ENCODE data around the gene NPAS3. TPM values are rescaled to one million over a fixed set of nuclear protein-coding genes. Genes with fewer than 3 reads are reported as not detected.

Gene NPAS3
- total RNA-seq, 1 experiment from 2014 or later, result 15.6 TPM

DNA sequence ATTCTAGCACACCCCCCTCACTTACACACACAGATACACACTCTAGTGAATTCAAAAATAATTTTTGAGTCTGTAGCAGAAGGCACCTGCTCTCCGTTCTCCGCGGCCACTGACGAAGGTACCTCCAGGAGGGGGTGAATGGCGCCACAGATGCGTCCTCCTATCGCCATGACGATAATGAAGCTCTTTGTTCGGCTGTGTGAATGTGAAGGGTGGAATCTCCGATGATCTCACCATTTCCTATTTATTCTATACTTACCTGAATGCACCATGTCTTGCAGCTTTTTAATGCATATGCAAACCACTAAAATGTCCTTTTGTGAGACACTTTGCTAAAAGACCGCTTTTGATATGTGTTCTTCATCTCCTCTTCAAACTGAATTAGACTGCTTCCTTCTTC is 849.5 kb downstream of the NPAS3 start:
- peaks cover 15% of the 10 kb centered on the region for H3K4me1 ChIP-seq (ENCODE audit: insufficient read depth, low read length, poor library complexity, severe bottlenecking)
- intact Hi-C loops (cut with micrococcal nuclease; ENCODE audit: unreplicated experiment), result no loop called here
- ChIA-PET POLR2A (ENCODE audit: low non-redundant PET) (no interaction called here), CTCF (no interaction called here)
- DNase-seq (ENCODE audit: low spot score), result no peak
- BruUV-seq (replicated peaks), result no TSS peak
- no peaks in the 10 kb centered on the region for H3K9me3 ChIP-seq (ENCODE audit: low read depth, low read length, poor library complexity, severe bottlenecking)
- no peak overlapping the region for H3K4me3 ChIP-seq (ENCODE audit: low read depth, low read length, poor library complexity, severe bottlenecking)
- H3K27me3 ChIP-seq (replicated peaks; ENCODE audit: insufficient read depth, low read depth, low read length, poor library complexity), result no peaks in the 10 kb centered on the region
- H3K36me3 ChIP-seq (ENCODE audit: insufficient read depth, low read length, poor library complexity, severe bottlenecking), result no peaks in the 10 kb centered on the region
- no peak overlapping the region for H3K27ac ChIP-seq (ENCODE audit: low read depth, low read length, poor library complexity, severe bottlenecking)
- no peak for TF ChIP-seq EZH2 (IDR thresholded peaks at IDR 0.05; ENCODE audit: borderline replicate concordance, low read depth, low read length, poor library complexity, severe bottlenecking)
- TF ChIP-seq, protein P1, sequence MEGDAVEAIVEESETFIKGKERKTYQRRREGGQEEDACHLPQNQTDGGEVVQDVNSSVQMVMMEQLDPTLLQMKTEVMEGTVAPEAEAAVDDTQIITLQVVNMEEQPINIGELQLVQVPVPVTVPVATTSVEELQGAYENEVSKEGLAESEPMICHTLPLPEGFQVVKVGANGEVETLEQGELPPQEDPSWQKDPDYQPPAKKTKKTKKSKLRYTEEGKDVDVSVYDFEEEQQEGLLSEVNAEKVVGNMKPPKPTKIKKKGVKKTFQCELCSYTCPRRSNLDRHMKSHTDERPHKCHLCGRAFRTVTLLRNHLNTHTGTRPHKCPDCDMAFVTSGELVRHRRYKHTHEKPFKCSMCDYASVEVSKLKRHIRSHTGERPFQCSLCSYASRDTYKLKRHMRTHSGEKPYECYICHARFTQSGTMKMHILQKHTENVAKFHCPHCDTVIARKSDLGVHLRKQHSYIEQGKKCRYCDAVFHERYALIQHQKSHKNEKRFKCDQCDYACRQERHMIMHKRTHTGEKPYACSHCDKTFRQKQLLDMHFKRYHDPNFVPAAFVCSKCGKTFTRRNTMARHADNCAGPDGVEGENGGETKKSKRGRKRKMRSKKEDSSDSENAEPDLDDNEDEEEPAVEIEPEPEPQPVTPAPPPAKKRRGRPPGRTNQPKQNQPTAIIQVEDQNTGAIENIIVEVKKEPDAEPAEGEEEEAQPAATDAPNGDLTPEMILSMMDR (conservative IDR thresholded peaks at IDR 0.05; ENCODE audit: low read depth, low read length), result no peak

DNA sequence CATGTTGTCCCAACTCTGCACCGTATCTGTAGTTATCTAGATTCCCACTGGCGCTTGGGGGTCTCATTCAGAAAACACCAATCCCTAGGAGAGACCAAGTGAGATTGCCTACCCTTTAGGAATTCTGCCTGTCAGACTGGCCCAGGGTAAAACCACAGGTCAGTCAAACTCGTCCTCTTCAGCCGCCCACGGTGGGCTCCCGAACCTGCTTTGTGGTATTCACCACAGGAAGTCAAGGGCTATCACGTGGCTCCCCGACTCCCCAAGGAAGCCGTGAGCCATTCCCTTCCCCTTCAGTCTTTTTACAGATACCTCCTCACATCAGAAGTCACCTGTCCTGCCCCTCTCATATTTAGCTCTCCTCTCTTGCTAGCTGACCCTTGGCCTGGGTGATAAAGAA is 852.3 kb downstream of the NPAS3 start:
- H3K27me3 ChIP-seq (replicated peaks; ENCODE audit: insufficient read depth, low read depth, low read length, poor library complexity), result no peaks in the 10 kb centered on the region
- no TSS peak for BruUV-seq (replicated peaks)
- intact Hi-C loops (cut with micrococcal nuclease; ENCODE audit: unreplicated experiment), result loop anchor here (5.0 kb wide), 2 partner anchors 314 to 1079 kb away; no protein-coding TSS in a partner anchor
- H3K4me3 ChIP-seq (ENCODE audit: low read depth, low read length, poor library complexity, severe bottlenecking), result no peak overlapping the region
- TF ChIP-seq EZH2 (IDR thresholded peaks at IDR 0.05; ENCODE audit: borderline replicate concordance, low read depth, low read length, poor library complexity, severe bottlenecking), result no peak
- TF ChIP-seq, protein P1 (conservative IDR thresholded peaks at IDR 0.05; ENCODE audit: low read depth, low read length), result no peak
- POLR2A ChIA-PET (ENCODE audit: low non-redundant PET), result no interaction called here
- no peak for DNase-seq (ENCODE audit: low spot score)
- H3K9me3 ChIP-seq (ENCODE audit: low read depth, low read length, poor library complexity, severe bottlenecking), result no peaks in the 10 kb centered on the region
- peaks cover 18% of the 10 kb centered on the region for H3K4me1 ChIP-seq (ENCODE audit: insufficient read depth, low read length, poor library complexity, severe bottlenecking)
- CTCF ChIA-PET, result interaction anchor here (0.6 kb wide), 1 partner anchor 1082 kb away, joined by 3 read pairs; no protein-coding TSS in a partner anchor
- H3K27ac ChIP-seq (ENCODE audit: low read depth, low read length, poor library complexity, severe bottlenecking), result no peak overlapping the region
- no peaks in the 10 kb centered on the region for H3K36me3 ChIP-seq (ENCODE audit: insufficient read depth, low read length, poor library complexity, severe bottlenecking)

DNA sequence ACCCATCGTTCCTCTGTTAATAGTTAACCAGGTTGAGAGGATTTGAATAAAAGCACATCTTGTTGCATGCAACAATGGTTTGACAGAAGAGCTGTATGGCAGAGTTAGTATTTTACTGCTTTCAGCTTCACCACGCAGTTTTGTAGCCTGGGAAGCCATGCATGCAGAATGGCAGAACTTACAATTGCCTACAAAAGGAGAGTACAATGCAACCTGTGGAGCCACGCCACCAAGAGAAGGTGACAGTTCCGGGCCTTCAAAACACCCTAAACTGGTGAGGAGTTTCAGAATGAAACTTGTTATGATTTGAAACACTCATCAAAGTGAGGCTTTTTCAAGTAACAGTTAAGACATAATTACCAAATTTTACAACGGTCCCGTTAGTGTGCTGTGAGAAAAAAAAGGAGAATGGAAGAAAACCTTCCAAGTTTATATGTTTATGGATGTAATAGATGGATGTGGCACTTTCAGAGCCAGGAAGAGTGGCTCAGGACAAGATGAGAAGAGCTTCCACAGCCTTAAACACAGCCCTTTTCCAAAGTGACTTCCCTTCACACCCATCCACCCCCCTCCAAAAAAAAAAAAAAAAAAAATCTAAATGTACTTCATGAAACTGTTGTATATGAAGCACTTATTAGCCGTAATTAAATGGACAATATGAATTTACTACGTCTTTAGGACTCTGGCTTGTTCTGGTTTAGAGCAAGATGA is 853.5 kb downstream of the NPAS3 start:
- Histone ChIP-seq H3K9me3 (ENCODE audit: low read depth, low read length, poor library complexity, severe bottlenecking) (no peaks in the 10 kb centered on the region), H3K27ac (ENCODE audit: low read depth, low read length, poor library complexity, severe bottlenecking) (no peak overlapping the region), H3K36me3 (ENCODE audit: insufficient read depth, low read length, poor library complexity, severe bottlenecking) (no peaks in the 10 kb centered on the region), H3K27me3 (replicated peaks; ENCODE audit: insufficient read depth, low read depth, low read length, poor library complexity) (no peaks in the 10 kb centered on the region), H3K4me1 (ENCODE audit: insufficient read depth, low read length, poor library complexity, severe bottlenecking) (peaks cover 18% of the 10 kb centered on the region), H3K4me3 (ENCODE audit: low read depth, low read length, poor library complexity, severe bottlenecking) (no peak overlapping the region)
- BruUV-seq (replicated peaks), result no TSS peak
- no peak for DNase-seq (ENCODE audit: low spot score)
- TF ChIP-seq EZH2 (IDR thresholded peaks at IDR 0.05; ENCODE audit: borderline replicate concordance, low read depth, low read length, poor library complexity, severe bottlenecking), result no peak
- TF ChIP-seq, protein P1 (conservative IDR thresholded peaks at IDR 0.05; ENCODE audit: low read depth, low read length), result no peak
- ChIA-PET POLR2A (ENCODE audit: low non-redundant PET) (no interaction called here), CTCF (interaction anchor here (0.5 to 1.4 kb wide), 5 partner anchors 116 to 1203 kb away, joined by 4 to 9 read pairs (median 5); no protein-coding TSS in a partner anchor)
- intact Hi-C loops (cut with micrococcal nuclease; ENCODE audit: unreplicated experiment), result loop anchor here (1.0 to 5.0 kb wide), 7 partner anchors 116 to 1215 kb away; no protein-coding TSS in a partner anchor
